ENCODE results near the gene ISY1. TPM values are rescaled to one million over a fixed set of nuclear protein-coding genes. Genes with fewer than 3 reads are reported as not detected.
"Not testable (repeated sequence)": the region's sequence is repeated elsewhere in the genome, so short reads cannot be mapped to it uniquely, and the experiment has no call there.

ISY1 gene
- total RNA-seq, 1 experiment from 2014 or later: 65.7 TPM

GRCh38 chr3:129166579-129167332, 5.9 kb upstream of the ISY1 start:
- DNase-seq (ENCODE audit: low read depth): no peak

- not testable (repeated sequence) for DNase-seq (ENCODE audit: low read depth)
Measured at GRCh38 chr3:129165594-129165993, 4.7 kb upstream of the ISY1 start.

- DNase-seq (ENCODE audit: low read depth): no peak
Measured at GRCh38 chr3:129164500-129164899, 3.6 kb upstream of the ISY1 start.

GRCh38 chr3:129162729-129163579, 2.1 kb upstream of the ISY1 start:
- DNase-seq (ENCODE audit: low read depth): peak; percentile 11

GRCh38 chr3:129161860-129162271, 1.0 kb upstream of the ISY1 start:
- DNase-seq (ENCODE audit: low read depth): peak; percentile 40

- no peak for DNase-seq (ENCODE audit: low read depth)
Measured at GRCh38 chr3:129144786-129145185, 16.1 kb downstream of the ISY1 start.

GRCh38 chr3:129141011-129141410, 19.9 kb downstream of the ISY1 start:
- not testable (repeated sequence) for DNase-seq (ENCODE audit: low read depth)

GRCh38 chr3:129139911-129140310, 21.0 kb downstream of the ISY1 start:
- no peak for DNase-seq (ENCODE audit: low read depth)

GRCh38 chr3:129136275-129136674, 24.6 kb downstream of the ISY1 start:
- DNase-seq (ENCODE audit: low read depth): not testable (repeated sequence)

GRCh38 chr3:129132097-129132866, 28.6 kb downstream of the ISY1 start:
- no peak for DNase-seq (ENCODE audit: low read depth)

- DNase-seq (ENCODE audit: low read depth): no peak
Measured at GRCh38 chr3:129131465-129132088, 29.3 kb downstream of the ISY1 start.

GRCh38 chr3:129130291-129130813, 30.5 kb downstream of the ISY1 start:
- DNase-seq (ENCODE audit: low read depth): no peak

GRCh38 chr3:129128357-129129155, 32.3 kb downstream of the ISY1 start:
- no peak for DNase-seq (ENCODE audit: low read depth)

GRCh38 chr3:129126726-129127280, 34.1 kb downstream of the ISY1 start:
- DNase-seq (ENCODE audit: low read depth): no peak

- DNase-seq (ENCODE audit: low read depth): no peak
Measured at GRCh38 chr3:129123314-129124060, 37.4 kb downstream of the ISY1 start.

GRCh38 chr3:129122412-129123011, 38.4 kb downstream of the ISY1 start:
- no peak for DNase-seq (ENCODE audit: low read depth)

GRCh38 chr3:129121792-129122411, 39.0 kb downstream of the ISY1 start, which contains the start of gene RAB43:
TSS of gene RAB43 (minus strand) at chr3:129121804. CDS start at chr3:129121489, 315 bp downstream.
- DNase-seq (ENCODE audit: low read depth): peak; percentile 90

- peak; percentile 23 for DNase-seq (ENCODE audit: low read depth)
Measured at GRCh38 chr3:129121016-129121791, 39.7 kb downstream of the ISY1 start.

All from Daoy (cell line).